K562 (cell line): ENCODE data around the gene VPS11. TPM values are rescaled to one million over a fixed set of nuclear protein-coding genes. Genes with fewer than 3 reads are reported as not detected.

Experiments used
- ATF1 ChIP-seq, 2 experiments: fragments of 450-650 bp in 1 of 2; IDR thresholded peaks; 2 replicates each; pipeline ENCODE4 v1.6.1; 2016; ENCODE audit warnings: missing compliant biosample characterization in 1 of 2, missing genetic modification characterization in 1 of 2
- CREB1 ChIP-seq, 2 experiments: sonication (generic) in 1 of 2; formaldehyde crosslinking in 1 of 2; IDR thresholded peaks; 2 replicates each; pipeline versions ENCODE4 v1.6.1 to v1.8.0; 2012 to 2022; ENCODE audit warnings: inconsistent platforms in 1 of 2, mild to moderate bottlenecking in 1 of 2, missing genetic modification reagents in 1 of 2, moderate library complexity in 1 of 2
- CREBBP ChIP-seq: IDR thresholded peaks from one replicate; pipeline ENCODE4 v1.6.1; 2012; ENCODE audit warnings: low read depth, mild to moderate bottlenecking, control low read depth, inconsistent platforms, low read length
- DEAF1 ChIP-seq: fragments of 450-650 bp; formaldehyde crosslinking; IDR thresholded peaks from 2 replicates; pipeline ENCODE4 v1.4.0; 2020; ENCODE audit warnings: mild to moderate bottlenecking, moderate library complexity
- EGR1 ChIP-seq: fragments of 450-650 bp; conservative IDR thresholded peaks from 2 replicates; pipeline ENCODE4 v1.6.1; 2017; ENCODE audit warnings: mild to moderate bottlenecking
- FIP1L1 ChIP-seq: fragments of 200-400 bp; formaldehyde crosslinking; IDR thresholded peaks from 2 replicates; pipeline ENCODE4 v1.6.1; 2018; ENCODE audit warnings: mild to moderate bottlenecking, low read depth, low read length; ENCODE audit not compliant: poor library complexity, severe bottlenecking
- HMGN3 ChIP-seq: IDR thresholded peaks from 2 replicates; pipeline ENCODE4 v1.6.1; 2011; ENCODE audit warnings: borderline replicate concordance, low read depth, mild to moderate bottlenecking, mixed read lengths, low read length; ENCODE audit not compliant: insufficient read length; ENCODE audit errors: extremely low read depth
- NEUROD1 ChIP-seq: fragments of 150-350 bp; IDR thresholded peaks from 2 replicates; pipeline ENCODE4 v1.6.1; 2014; ENCODE audit warnings: borderline replicate concordance, low read length, low read depth; ENCODE audit not compliant: partially characterized antibody
- NR2C2 ChIP-seq, 2 experiments: fragments of 200-800 bp in 1 of 2; sonication (Bioruptor generic) in 1 of 2; sonication (generic) in 1 of 2; formaldehyde crosslinking in 1 of 2; IDR thresholded peaks; 2 replicates each; pipeline versions ENCODE4 v1.6.1 to v1.8.0; 2016 to 2022; ENCODE audit warnings: mild to moderate bottlenecking in 1 of 2, missing compliant biosample characterization in 1 of 2, missing genetic modification characterization in 1 of 2, missing genetic modification reagents in 1 of 2
- PHF8 ChIP-seq: fragments of 200-600 bp; sonication (generic); IDR thresholded peaks from 2 replicates; pipeline ENCODE4 v1.6.1; 2012; ENCODE audit warnings: mixed run types, mild to moderate bottlenecking, inconsistent platforms, low read length, moderate library complexity, borderline replicate concordance
- RBFOX2 ChIP-seq: fragments of 200-400 bp; formaldehyde crosslinking; IDR thresholded peaks from 2 replicates; pipeline ENCODE4 v1.6.1; 2017; ENCODE audit warnings: low read depth, mild to moderate bottlenecking, low read length, moderate library complexity
- polyA plus RNA-seq, 8 experiments: library from polyadenylated mRNA; depleted of rRNA in 4 of 8; stranded (reverse) in 5 of 8; unstranded in 3 of 8; fragments of >200 nt; fragmentation: Nextera tagmentation in 2 of 8; fragmentation: Illumina TruSeq in 1 of 8; extraction: Ambion mirVana in 2 of 8; extraction: Trizol in 1 of 8; gene quantifications; 2 replicates each; pipeline versions ENCODE4 v1.2.1 to v1.2.3, GENCODE V29; 2011 to 2014; ENCODE audit warnings: inconsistent platforms in 1 of 8, missing spikeins in 1 of 8
- total RNA-seq, 7 experiments: library from RNA; depleted of rRNA in 6 of 7; stranded (reverse); fragments of >200 nt in 6 of 7; fragmentation: Illumina TruSeq in 2 of 7; extraction: Trizol in 2 of 7; gene quantifications; 2 replicates each; pipeline versions ENCODE4 v1.2.1 to v1.2.3, GENCODE V29; 2011 to 2021; ENCODE audit warnings: low replicate concordance in 1 of 7
- TF ChIP-seq, protein P1 (sequence below), 2 experiments: fragments of 450-650 bp; IDR thresholded peaks; 2 replicates each; pipeline ENCODE4 v1.6.1; 2016
- TF ChIP-seq, protein P2 (sequence below): fragments of 450-650 bp; conservative IDR thresholded peaks from 2 replicates; pipeline ENCODE4 v1.6.1; 2016; ENCODE audit warnings: missing genetic modification characterization, low read depth, mild to moderate bottlenecking, missing compliant biosample characterization, moderate library complexity
- TF ChIP-seq, protein P3 (sequence below): fragments of 450-650 bp; formaldehyde crosslinking; IDR thresholded peaks from 2 replicates; pipeline ENCODE4 v1.4.0; 2020; ENCODE audit warnings: mild to moderate bottlenecking
- TF ChIP-seq, protein P4 (sequence below): fragments of 250-450 bp; sonication (Bioruptor Pico); IDR thresholded peaks from 2 replicates; pipeline ENCODE4 v1.8.0; 2022; ENCODE audit warnings: inconsistent platforms

The VPS11 gene
- total and polyA plus RNA-seq, 9 of the 15 experiments (the other 6 are each of a cell fraction or from before 2014, with no cell fraction given), result 14.1 to 35.5 (median 27.5) TPM

- no peak for TF ChIP-seq DEAF1 (CRISPR knock-in tag)
- TF ChIP-seq, protein P1, sequence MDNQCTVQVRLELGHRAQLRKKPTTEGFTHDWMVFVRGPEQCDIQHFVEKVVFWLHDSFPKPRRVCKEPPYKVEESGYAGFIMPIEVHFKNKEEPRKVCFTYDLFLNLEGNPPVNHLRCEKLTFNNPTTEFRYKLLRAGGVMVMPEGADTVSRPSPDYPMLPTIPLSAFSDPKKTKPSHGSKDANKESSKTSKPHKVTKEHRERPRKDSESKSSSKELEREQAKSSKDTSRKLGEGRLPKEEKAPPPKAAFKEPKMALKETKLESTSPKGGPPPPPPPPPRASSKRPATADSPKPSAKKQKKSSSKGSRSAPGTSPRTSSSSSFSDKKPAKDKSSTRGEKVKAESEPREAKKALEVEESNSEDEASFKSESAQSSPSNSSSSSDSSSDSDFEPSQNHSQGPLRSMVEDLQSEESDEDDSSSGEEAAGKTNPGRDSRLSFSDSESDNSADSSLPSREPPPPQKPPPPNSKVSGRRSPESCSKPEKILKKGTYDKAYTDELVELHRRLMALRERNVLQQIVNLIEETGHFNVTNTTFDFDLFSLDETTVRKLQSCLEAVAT (IDR thresholded peaks at IDR 0.05), result peak; percentile 9 to 20; a peak in 1 of 4 replicates
- TF ChIP-seq RBFOX2, result peak; percentile 83
- TF ChIP-seq CREB1 (IDR thresholded peaks at IDR 0.05), result peak; percentile 7; the same call in 1 of the 2 replicates
- peak; percentile 73 for TF ChIP-seq CREB1 (CRISPR knock-in tag; IDR thresholded peaks at IDR 0.05)
- TF ChIP-seq, protein P2, sequence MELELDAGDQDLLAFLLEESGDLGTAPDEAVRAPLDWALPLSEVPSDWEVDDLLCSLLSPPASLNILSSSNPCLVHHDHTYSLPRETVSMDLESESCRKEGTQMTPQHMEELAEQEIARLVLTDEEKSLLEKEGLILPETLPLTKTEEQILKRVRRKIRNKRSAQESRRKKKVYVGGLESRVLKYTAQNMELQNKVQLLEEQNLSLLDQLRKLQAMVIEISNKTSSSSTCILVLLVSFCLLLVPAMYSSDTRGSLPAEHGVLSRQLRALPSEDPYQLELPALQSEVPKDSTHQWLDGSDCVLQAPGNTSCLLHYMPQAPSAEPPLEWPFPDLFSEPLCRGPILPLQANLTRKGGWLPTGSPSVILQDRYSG, result no peak
- no peak for TF ChIP-seq ATF1 (CRISPR knock-in tag; IDR thresholded peaks at IDR 0.05)
- peak; percentile 84 for TF ChIP-seq ATF1 (tag; IDR thresholded peaks at IDR 0.05)
- peak; percentile 89 for TF ChIP-seq EGR1
- TF ChIP-seq NEUROD1, result no peak
- TF ChIP-seq HMGN3, result peak; percentile 36
- TF ChIP-seq, protein P3, sequence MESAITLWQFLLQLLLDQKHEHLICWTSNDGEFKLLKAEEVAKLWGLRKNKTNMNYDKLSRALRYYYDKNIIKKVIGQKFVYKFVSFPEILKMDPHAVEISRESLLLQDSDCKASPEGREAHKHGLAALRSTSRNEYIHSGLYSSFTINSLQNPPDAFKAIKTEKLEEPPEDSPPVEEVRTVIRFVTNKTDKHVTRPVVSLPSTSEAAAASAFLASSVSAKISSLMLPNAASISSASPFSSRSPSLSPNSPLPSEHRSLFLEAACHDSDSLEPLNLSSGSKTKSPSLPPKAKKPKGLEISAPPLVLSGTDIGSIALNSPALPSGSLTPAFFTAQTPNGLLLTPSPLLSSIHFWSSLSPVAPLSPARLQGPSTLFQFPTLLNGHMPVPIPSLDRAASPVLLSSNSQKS, result no peak
- no peak for TF ChIP-seq FIP1L1
- TF ChIP-seq CREBBP, result no peak
- TF ChIP-seq NR2C2 (CRISPR knock-in tag; IDR thresholded peaks at IDR 0.05), result peak; percentile 29; the same call in 1 of the 2 replicates
- peak; percentile 55; the same call in 1 of the 2 replicates for TF ChIP-seq NR2C2 (tag; IDR thresholded peaks at IDR 0.05)
- TF ChIP-seq PHF8, result peak; percentile 86; the same call in 1 of the 2 replicates
- TF ChIP-seq, protein P4, sequence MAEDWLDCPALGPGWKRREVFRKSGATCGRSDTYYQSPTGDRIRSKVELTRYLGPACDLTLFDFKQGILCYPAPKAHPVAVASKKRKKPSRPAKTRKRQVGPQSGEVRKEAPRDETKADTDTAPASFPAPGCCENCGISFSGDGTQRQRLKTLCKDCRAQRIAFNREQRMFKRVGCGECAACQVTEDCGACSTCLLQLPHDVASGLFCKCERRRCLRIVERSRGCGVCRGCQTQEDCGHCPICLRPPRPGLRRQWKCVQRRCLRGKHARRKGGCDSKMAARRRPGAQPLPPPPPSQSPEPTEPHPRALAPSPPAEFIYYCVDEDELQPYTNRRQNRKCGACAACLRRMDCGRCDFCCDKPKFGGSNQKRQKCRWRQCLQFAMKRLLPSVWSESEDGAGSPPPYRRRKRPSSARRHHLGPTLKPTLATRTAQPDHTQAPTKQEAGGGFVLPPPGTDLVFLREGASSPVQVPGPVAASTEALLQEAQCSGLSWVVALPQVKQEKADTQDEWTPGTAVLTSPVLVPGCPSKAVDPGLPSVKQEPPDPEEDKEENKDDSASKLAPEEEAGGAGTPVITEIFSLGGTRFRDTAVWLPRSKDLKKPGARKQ (CRISPR knock-in tag), result no peak
Measured at GRCh38 chr11:119121008-119121810, 53.6 kb downstream of the VPS11 start, which contains the start of gene HINFP (continued).
